Measurements from ENCODE around the gene SPEF2.

Gene SPEF2

DNA sequence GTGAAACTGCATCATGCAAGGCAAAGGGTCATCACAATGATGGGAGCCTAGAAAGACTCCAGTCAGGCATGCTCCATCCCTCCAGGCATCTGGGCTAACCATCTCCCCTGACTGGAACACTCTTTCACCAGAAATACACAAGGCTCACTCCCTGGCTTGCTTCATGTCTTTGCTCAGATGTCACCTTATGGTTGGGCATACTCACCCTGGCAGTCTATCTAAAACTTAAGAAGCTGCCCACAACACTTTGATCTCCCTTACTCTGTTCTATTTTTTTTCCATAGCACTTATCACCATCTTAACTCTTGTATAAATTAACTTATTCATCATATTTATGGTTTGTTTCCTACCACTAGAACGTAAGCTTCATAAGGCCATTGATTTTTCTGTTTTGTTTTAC lies 90.0 kb downstream of the SPEF2 start:
- H3K4me3 ChIP-seq (ENCODE audit: low read depth, low read length) = no peak overlapping the region
- no peak for TF ChIP-seq CTCF (IDR thresholded peaks at IDR 0.05; ENCODE audit: low read depth, low read length)

DNA sequence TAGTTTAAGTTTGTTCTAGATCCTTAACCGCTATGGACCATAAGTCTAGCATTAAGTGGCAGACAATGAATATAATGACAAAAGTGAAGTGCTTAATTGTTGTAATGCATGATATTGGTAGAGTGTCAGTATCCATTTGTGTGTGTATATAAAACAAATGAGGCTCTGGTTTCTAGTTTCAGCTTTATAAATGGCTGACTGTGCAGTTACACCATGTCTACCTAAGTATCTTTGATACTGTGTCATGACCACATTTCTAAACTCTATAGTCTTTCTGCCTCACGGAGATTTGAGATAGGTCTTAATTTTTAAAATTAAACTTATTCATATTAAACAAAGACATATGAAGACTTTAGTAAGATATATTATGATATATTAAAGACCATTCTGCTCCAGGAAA lies 92.0 kb downstream of the SPEF2 start:
- no peak for TF ChIP-seq CTCF (IDR thresholded peaks at IDR 0.05; ENCODE audit: low read depth, low read length)
- no peak overlapping the region for H3K4me3 ChIP-seq (ENCODE audit: low read depth, low read length)

DNA sequence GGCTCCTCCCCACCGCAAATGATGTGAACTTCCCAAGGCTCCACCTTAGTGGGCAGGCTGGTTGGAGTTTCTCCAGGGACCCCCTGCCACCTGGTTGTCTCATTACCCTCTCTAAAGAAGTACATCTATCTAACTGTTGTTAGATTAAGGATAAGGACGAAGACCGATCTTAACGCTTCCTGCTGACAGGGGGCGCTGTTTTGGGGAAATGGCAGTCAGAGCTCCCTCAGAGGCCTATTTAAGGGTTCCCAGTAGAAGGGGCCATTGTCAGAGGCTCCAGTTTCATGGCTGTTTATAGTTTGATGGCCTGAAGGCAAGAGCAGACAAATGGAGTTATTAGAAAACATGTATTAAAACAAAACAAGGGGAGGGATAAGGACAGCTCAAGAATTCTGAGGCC lies 100.1 kb downstream of the SPEF2 start:
- no peak overlapping the region for H3K4me3 ChIP-seq (ENCODE audit: low read depth, low read length)
- TF ChIP-seq CTCF (IDR thresholded peaks at IDR 0.05; ENCODE audit: low read depth, low read length) = no peak

- TF ChIP-seq CTCF (IDR thresholded peaks at IDR 0.05; ENCODE audit: low read depth, low read length) = no peak
- no peak overlapping the region for H3K4me3 ChIP-seq (ENCODE audit: low read depth, low read length)
These were observed 118.1 kb downstream of the SPEF2 start for GRCh38 chr5:35735718-35736117.

DNA sequence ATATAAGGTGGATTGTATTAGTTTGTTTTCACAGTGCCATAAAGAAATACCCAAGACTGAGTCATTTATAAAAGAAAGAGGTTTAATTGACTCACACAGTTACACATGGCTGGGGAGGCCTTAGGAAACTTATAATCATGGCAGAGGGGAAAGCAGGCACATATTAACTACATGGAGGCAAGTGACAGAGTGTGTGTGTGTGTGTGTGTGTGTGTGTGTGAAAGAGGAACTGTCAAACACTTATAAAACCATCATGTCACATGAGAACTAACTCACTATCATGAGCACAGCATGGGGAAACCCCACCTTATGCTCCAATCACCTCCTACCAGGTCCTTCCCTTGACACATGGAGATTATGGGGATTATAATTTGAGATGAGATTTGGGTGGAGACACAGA lies 118.6 kb downstream of the SPEF2 start:
- no peak for TF ChIP-seq CTCF (IDR thresholded peaks at IDR 0.05; ENCODE audit: low read depth, low read length)
- no peak overlapping the region for H3K4me3 ChIP-seq (ENCODE audit: low read depth, low read length)

DNA sequence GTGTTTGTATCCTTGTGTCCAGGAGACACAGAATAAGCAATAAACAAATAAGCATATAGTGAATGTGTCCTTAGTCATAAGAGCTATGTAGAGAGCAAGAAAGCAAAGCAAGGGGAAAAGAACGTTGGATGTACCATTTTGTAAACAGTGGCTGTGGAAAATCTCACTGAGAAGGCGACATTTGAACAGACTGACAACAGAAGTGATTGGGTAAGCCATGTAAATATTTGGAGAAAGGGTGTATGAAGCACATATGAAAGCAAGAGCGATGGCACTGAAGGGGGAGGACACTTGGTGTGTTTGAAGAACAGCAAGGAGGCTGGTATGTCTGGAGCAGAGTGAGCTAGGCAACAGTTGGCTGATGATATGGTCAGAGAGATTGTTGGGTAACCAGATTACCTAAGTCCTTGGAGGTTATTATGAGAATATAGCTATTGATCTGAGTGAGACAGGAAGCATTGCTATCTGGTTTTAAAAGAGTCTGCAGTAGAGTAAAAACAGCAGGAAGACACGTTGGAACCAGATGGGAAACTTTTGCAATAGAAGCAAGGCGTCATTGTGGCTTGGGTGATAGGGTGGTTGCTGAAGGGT lies 123.6 kb downstream of the SPEF2 start:
- TF ChIP-seq CTCF (IDR thresholded peaks at IDR 0.05; ENCODE audit: low read depth, low read length) = no peak
- no peak overlapping the region for H3K4me3 ChIP-seq (ENCODE audit: low read depth, low read length)

- no peak overlapping the region for H3K4me3 ChIP-seq (ENCODE audit: low read depth, low read length)
These were observed 124.3 kb downstream of the SPEF2 start for GRCh38 chr5:35741971-35742370.

More at GRCh38 chr5:35741971-35742370, 124.3 kb downstream of the SPEF2 start:
- no peak for TF ChIP-seq CTCF (IDR thresholded peaks at IDR 0.05; ENCODE audit: low read depth, low read length)
